ENCODE measurements around the gene SLC17A5.

The SLC17A5 gene

GRCh38 chr6:73547036-73547435 is 106.8 kb downstream of the SLC17A5 start:
- in situ Hi-C loops (cut with MboI; ENCODE audit: low pct_unique_long_range_greater_than_20kb, low sequenced_read_pairs) = no loop called here
- no peak for DNase-seq

All from KBM-7 (cell line).